ENCODE results near the gene MACROD1. TPM values are rescaled to one million over a fixed set of nuclear protein-coding genes. Genes with fewer than 3 reads are reported as not detected.

Gene MACROD1
- total RNA-seq, 4 donors from 2014 or later: 29.2 to 64.6 (median 46.2) TPM

DNA sequence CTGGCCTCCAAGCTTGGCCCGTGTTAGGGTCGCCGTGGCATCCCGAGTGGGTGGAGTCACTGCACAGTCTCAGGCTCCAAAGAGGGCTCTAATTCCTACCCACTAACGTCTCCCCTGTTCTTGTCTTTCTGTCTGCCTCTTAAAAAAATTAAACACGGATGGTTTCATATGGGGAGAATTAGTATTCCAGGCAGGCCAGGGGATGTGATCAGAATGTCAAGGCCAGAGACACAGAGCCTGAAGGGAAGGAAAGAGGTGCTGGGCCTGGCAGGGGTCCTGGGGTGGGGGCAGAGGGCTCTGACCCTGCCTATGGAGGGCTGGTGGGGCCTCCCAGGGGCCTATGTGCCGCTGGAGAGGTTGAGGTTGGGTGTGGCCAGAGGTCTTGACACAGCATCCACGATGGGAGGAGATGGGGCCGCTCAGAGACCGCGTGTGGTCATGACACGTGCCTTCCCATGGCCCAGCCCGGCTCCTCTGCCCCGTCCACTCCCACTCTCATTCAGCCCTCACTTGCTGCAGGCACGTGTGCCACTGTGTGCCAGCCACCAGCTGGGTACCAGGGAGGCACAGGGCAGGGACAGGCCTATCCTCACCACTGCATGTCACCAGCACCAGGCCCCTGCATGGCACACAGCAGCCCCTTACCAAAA, 73.7 kb downstream of the MACROD1 start:
- no peaks in the 10 kb centered on the region for H3K27me3 ChIP-seq
- no peak for DNase-seq (ENCODE audit: low spot score in 2 of 2)
- H3K4me1 ChIP-seq: peaks cover 19% of the 10 kb centered on the region
- 76% methylated on average over 12 of the region's 15 CpGs for WGBS
- H3K4me3 ChIP-seq: no peak overlapping the region
- no peak overlapping the region for H3K27ac ChIP-seq
- no peaks in the 10 kb centered on the region for H3K9me3 ChIP-seq
- no peak for TF ChIP-seq EP300 (IDR thresholded peaks at IDR 0.05)
- no peaks in the 10 kb centered on the region for H3K36me3 ChIP-seq

DNA sequence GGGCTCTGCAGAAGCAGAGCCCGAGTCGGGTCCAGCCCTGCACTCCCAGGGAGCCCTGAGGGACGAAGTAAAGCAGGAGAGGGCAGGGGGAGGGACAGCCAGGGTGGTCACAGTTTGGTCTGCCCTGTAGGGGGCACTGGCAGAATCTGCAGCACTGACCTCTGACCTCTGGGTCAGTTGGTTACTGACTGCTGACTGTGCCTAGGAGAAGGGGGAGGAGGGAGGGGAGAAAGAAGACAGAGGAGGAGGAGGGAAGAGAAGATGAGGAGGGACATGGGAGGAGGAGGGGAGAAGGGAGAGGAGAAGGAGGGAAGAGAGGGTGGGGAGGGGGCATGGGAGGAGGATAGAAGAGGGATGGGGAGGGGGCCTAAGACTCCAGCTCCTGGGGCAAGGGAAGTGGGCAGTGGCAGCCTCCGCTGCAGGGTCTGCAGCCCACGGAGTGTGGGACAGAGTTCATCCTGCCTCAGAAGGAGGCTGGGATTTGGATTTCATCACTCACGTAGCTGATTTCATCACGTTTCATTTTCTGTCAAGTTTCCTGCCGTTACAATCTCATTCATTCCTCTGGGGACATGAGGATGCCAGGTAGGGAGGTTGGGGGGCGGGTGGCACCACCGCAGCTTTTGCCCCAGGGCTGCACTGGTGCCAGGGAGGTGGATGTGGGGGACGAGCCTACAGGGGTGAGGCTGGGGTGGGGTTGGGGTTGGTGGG, 75.0 kb downstream of the MACROD1 start:
- no peak overlapping the region for H3K4me3 ChIP-seq
- peaks cover 25% of the 10 kb centered on the region for H3K4me1 ChIP-seq
- no peaks in the 10 kb centered on the region for H3K36me3 ChIP-seq
- DNase-seq (ENCODE audit: low spot score in 2 of 2): no peak
- no peak overlapping the region for H3K27ac ChIP-seq
- H3K9me3 ChIP-seq: no peaks in the 10 kb centered on the region
- no peak for TF ChIP-seq POLR2A (IDR thresholded peaks at IDR 0.05)
- TF ChIP-seq, protein P1, sequence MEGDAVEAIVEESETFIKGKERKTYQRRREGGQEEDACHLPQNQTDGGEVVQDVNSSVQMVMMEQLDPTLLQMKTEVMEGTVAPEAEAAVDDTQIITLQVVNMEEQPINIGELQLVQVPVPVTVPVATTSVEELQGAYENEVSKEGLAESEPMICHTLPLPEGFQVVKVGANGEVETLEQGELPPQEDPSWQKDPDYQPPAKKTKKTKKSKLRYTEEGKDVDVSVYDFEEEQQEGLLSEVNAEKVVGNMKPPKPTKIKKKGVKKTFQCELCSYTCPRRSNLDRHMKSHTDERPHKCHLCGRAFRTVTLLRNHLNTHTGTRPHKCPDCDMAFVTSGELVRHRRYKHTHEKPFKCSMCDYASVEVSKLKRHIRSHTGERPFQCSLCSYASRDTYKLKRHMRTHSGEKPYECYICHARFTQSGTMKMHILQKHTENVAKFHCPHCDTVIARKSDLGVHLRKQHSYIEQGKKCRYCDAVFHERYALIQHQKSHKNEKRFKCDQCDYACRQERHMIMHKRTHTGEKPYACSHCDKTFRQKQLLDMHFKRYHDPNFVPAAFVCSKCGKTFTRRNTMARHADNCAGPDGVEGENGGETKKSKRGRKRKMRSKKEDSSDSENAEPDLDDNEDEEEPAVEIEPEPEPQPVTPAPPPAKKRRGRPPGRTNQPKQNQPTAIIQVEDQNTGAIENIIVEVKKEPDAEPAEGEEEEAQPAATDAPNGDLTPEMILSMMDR (IDR thresholded peaks at IDR 0.05): no peak
- TF ChIP-seq POLR2AphosphoS5 (IDR thresholded peaks at IDR 0.05): no peak
- TF ChIP-seq EP300 (IDR thresholded peaks at IDR 0.05): no peak
- WGBS: 42% methylated on average over 10 of the region's 11 CpGs
- H3K27me3 ChIP-seq: no peaks in the 10 kb centered on the region

DNA sequence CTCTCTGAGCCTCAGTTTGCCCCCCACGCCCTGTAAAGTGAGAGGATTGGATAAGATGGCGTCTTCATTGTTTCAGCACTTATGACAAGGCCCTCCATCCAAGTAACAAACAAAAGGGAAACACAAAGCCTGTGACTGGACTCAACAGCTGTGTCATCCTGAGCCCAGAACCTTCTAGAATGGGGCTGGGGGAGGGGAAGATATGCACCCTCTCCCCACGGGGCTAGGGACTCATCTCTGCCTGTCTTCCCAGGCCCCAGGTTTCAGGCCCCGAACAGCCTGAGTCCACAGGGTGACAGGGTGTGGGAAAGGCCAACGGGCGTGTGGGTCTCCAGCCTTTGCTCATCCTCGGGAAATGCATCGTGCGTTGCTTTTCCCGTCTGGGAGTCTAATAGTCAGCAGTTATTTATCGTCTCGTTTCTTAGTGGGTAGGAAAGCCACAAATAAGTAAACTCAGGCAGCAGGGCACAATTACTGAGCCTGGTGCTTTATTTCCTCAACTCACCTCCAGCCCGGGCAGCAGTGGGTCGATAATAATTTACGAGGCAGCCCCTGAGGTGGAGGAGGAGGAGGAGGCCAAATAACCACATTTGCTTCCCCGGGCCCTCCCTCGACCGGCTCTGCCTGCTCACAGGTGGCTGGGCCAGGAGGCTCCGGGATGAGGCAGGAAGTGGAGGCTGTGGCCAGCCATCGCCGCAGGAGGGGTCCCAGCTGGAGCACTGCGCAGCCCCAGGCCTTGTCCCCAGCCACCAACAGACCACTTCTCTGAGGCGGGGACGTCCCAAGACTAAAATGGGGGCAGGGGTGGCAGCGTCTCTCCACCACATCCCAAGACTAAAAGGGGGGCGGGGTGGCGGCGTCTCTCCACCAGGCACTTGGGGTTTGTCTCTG, 75.8 kb downstream of the MACROD1 start:
- Histone ChIP-seq H3K36me3 (no peaks in the 10 kb centered on the region), H3K4me3 (no peak overlapping the region), H3K27ac (no peak overlapping the region), H3K4me1 (peaks cover 28% of the 10 kb centered on the region), H3K9me3 (no peaks in the 10 kb centered on the region), H3K27me3 (no peaks in the 10 kb centered on the region)
- no peak for DNase-seq (ENCODE audit: low spot score in 2 of 2)
- 92% methylated on average over 28 of the region's 28 CpGs for WGBS
- TF ChIP-seq POLR2A (IDR thresholded peaks at IDR 0.05) (no peak), POLR2AphosphoS5 (IDR thresholded peaks at IDR 0.05) (no peak), EP300 (IDR thresholded peaks at IDR 0.05) (no peak)
- TF ChIP-seq, protein P1 (IDR thresholded peaks at IDR 0.05): no peak

DNA sequence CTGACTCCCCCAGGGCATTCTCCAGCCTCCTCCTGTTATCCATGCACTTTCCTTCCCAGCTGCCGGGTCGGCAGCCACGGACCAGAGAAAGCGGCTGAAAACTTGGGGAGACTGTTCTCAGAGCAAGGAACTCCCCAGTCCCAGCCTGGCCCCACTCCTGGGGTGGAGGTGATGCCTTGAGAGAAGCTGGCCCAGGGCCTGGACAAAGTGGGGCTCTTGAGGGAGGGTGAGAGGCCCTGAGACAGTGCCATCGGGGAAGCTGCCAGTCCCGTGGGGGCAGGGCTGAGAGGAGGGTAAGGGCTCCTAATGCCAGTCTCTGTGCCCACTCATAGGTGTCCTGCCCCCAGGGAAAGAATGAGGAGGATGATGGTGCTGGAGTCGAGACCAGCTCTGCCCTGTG, 76.4 kb downstream of the MACROD1 start:
- no peaks in the 10 kb centered on the region for H3K27me3 ChIP-seq
- no peaks in the 10 kb centered on the region for H3K36me3 ChIP-seq
- TF ChIP-seq POLR2A (IDR thresholded peaks at IDR 0.05) (no peak), POLR2AphosphoS5 (IDR thresholded peaks at IDR 0.05) (no peak)
- 42% methylated on average over 7 of the region's 7 CpGs for WGBS
- peaks cover 28% of the 10 kb centered on the region for H3K4me1 ChIP-seq
- H3K27ac ChIP-seq: no peak overlapping the region
- H3K4me3 ChIP-seq: no peak overlapping the region
- no peaks in the 10 kb centered on the region for H3K9me3 ChIP-seq
- DNase-seq (ENCODE audit: low spot score in 2 of 2): no peak

DNA sequence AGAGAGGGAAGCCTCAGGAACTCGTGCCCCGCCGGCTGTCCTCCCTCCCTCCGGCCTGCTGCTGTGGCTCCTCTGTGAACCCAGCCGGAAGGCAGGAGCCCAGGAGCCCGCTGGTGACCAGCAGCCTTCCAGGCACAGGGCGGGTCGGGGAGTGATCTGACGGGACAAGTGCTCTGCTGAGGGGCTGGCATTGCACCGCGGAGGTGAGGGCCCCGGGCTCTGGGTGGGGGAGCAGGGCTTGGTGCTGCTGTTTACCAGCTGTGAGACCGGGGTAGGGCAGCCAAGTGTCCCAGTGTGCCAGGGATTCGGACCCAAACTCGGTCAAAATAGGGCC, 76.9 kb downstream of the MACROD1 start:
- Histone ChIP-seq H3K27me3 (no peaks in the 10 kb centered on the region), H3K27ac (no peak overlapping the region), H3K36me3 (no peaks in the 10 kb centered on the region), H3K4me3 (no peak overlapping the region), H3K9me3 (no peaks in the 10 kb centered on the region), H3K4me1 (peaks cover 28% of the 10 kb centered on the region)
- DNase-seq (ENCODE audit: low spot score in 2 of 2): no peak
- TF ChIP-seq EP300 (IDR thresholded peaks at IDR 0.05) (no peak), POLR2A (IDR thresholded peaks at IDR 0.05) (no peak), POLR2AphosphoS5 (IDR thresholded peaks at IDR 0.05) (no peak)
- TF ChIP-seq, protein P1 (IDR thresholded peaks at IDR 0.05): no peak
- no CpG with 5 or more reads among the region's 15 CpGs for WGBS

Measured in suprapubic skin (tissue), 4 donors.